K562 (cell line): ENCODE measurements around the gene ATXN1. TPM values are rescaled to one million over a fixed set of nuclear protein-coding genes. Genes with fewer than 3 reads are reported as not detected.

Experiments used
- DDX20 ChIP-seq: fragments of 450-650 bp; IDR thresholded peaks from 2 replicates; pipeline ENCODE4 v1.6.1; 2016; ENCODE audit warnings: missing genetic modification characterization, low read depth, mild to moderate bottlenecking, missing compliant biosample characterization, moderate library complexity
- FOXK1 ChIP-seq: sonication (generic); formaldehyde crosslinking; IDR thresholded peaks from 2 replicates; pipeline ENCODE4 v1.8.0; 2022; ENCODE audit warnings: missing genetic modification reagents, mild to moderate bottlenecking, borderline replicate concordance
- GATAD2A ChIP-seq: fragments of 450-650 bp; IDR thresholded peaks from 2 replicates; pipeline ENCODE4 v1.6.1; 2017
- MBD2 ChIP-seq: sonication (generic); IDR thresholded peaks from 2 replicates; pipeline ENCODE4 v1.6.1; 2016; ENCODE audit warnings: low read depth, borderline replicate concordance
- PCBP2 ChIP-seq: fragments of 200-400 bp; formaldehyde crosslinking; IDR thresholded peaks from 2 replicates; pipeline ENCODE4 v1.6.1; 2018; ENCODE audit warnings: low read length, low read depth, mild to moderate bottlenecking, moderate library complexity; ENCODE audit not compliant: poor library complexity, severe bottlenecking
- RHOXF2B ChIP-seq: fragments of 250-450 bp; sonication (Bioruptor Pico); conservative IDR thresholded peaks from 2 replicates; pipeline ENCODE4 v1.5.1; 2021
- SLC30A9 ChIP-seq: fragments of 250-450 bp; sonication (Bioruptor Pico); IDR thresholded peaks from 2 replicates; pipeline ENCODE4 v1.8.0; 2022; ENCODE audit warnings: mild to moderate bottlenecking, moderate library complexity
- SP1 ChIP-seq: sonication (generic); formaldehyde crosslinking; IDR thresholded peaks from 2 replicates; pipeline ENCODE4 v1.8.1; 2022; ENCODE audit warnings: mild to moderate bottlenecking, missing genetic modification reagents
- ZBTB5 ChIP-seq: fragments of 450-650 bp; IDR thresholded peaks from 2 replicates; pipeline ENCODE4 v1.6.1; 2017; ENCODE audit warnings: antibody characterized with exemption
- ZNF253 ChIP-seq: fragments of 250-450 bp; sonication (Bioruptor Pico); conservative IDR thresholded peaks from 2 replicates; pipeline ENCODE4 v1.6.1; 2021; ENCODE audit warnings: mild to moderate bottlenecking
- ZNF316 ChIP-seq: fragments of 450-650 bp; IDR thresholded peaks from 2 replicates; pipeline ENCODE4 v1.6.1; 2016
- ZNF347 ChIP-seq: fragments of 450-650 bp; formaldehyde crosslinking; IDR thresholded peaks from 2 replicates; pipeline ENCODE4 v1.4.0; 2020; ENCODE audit warnings: low read depth, mild to moderate bottlenecking, moderate library complexity
- polyA plus RNA-seq, 8 experiments: library from polyadenylated mRNA; depleted of rRNA in 4 of 8; stranded (reverse) in 5 of 8; unstranded in 3 of 8; fragments of >200 nt; fragmentation: Nextera tagmentation in 2 of 8; fragmentation: Illumina TruSeq in 1 of 8; extraction: Ambion mirVana in 2 of 8; extraction: Trizol in 1 of 8; gene quantifications; 2 replicates each; pipeline versions ENCODE4 v1.2.1 to v1.2.3, GENCODE V29; 2011 to 2014; ENCODE audit warnings: inconsistent platforms in 1 of 8, missing spikeins in 1 of 8
- total RNA-seq, 7 experiments: library from RNA; depleted of rRNA in 6 of 7; stranded (reverse); fragments of >200 nt in 6 of 7; fragmentation: Illumina TruSeq in 2 of 7; extraction: Trizol in 2 of 7; gene quantifications; 2 replicates each; pipeline versions ENCODE4 v1.2.1 to v1.2.3, GENCODE V29; 2011 to 2021; ENCODE audit warnings: low replicate concordance in 1 of 7
- TF ChIP-seq, protein P1 (sequence below): fragments of 250-450 bp; sonication (Bioruptor Pico); IDR thresholded peaks from 2 replicates; pipeline ENCODE4 v1.6.1; 2021; ENCODE audit warnings: mild to moderate bottlenecking

The ATXN1 gene
- total and polyA plus RNA-seq, 9 of the 15 experiments (the other 6 are each of a cell fraction or from before 2014, with no cell fraction given) = under 0.01 to 1.2 (median 0.58) TPM

- TF ChIP-seq ZNF253 (CRISPR knock-in tag) (no peak), PCBP2 (no peak), RHOXF2B (no peak), ZBTB5 (no peak), SP1 (no peak), GATAD2A (no peak), SLC30A9 (CRISPR knock-in tag) (no peak), MBD2 (no peak), ZNF316 (peak; percentile 26; the same call in 1 of the 2 replicates), ZNF347 (no peak), DDX20 (no peak), FOXK1 (CRISPR knock-in tag) (no peak)
- TF ChIP-seq, protein P1, sequence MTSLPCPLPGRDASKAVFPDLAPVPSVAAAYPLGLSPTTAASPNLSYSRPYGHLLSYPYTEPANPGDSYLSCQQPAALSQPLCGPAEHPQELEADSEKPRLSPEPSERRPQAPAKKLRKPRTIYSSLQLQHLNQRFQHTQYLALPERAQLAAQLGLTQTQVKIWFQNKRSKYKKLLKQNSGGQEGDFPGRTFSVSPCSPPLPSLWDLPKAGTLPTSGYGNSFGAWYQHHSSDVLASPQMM (CRISPR knock-in tag) = no peak
Measured at GRCh38 chr6:16748025-16748319, 13.3 kb downstream of the ATXN1 start (continued).
